ENCODE measurements around the gene GHR.

Gene GHR

DNA sequence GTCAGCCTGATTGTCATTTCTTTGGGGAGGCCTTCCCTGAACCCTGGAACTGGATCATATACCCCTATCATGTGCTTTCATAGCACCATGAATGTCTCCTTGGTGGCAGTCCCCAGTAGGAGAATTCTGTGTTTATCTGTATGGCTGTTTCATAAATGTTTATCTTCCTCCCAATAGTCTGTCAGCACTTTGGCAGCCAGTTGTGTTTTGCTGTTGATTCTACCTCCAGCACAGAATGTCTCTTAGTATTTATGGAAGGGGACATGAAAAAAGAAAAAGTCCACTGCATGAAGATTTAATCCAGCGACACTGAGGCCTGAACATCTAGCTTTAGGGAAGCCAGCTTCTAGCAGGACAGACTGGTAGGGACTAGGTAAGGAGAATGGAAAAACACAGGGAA is 38.3 kb downstream of the GHR start:
- FAIRE-seq: no peak
- DNase-seq (ENCODE audit: low spot score): no peak

DNA sequence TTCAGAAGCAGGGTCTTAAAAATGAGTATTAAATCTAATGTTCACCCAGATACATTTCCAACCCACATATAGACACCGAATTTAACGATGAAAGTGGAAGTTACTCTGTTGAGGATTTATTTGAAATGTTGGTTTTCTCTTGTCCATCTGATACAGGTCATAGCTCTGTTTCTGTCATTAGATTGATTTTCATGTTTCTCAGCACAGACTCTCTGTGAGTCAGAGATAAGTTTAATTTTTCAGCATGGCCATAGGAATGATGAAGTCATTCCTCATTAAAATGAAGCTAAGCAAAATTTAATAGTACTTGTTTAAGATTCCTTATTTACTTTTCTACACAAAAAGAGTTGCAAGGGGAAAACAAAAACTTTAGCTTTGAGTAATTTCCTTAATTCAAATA is 38.8 kb downstream of the GHR start:
- no peak for DNase-seq (ENCODE audit: low spot score)
- no peak for FAIRE-seq

DNA sequence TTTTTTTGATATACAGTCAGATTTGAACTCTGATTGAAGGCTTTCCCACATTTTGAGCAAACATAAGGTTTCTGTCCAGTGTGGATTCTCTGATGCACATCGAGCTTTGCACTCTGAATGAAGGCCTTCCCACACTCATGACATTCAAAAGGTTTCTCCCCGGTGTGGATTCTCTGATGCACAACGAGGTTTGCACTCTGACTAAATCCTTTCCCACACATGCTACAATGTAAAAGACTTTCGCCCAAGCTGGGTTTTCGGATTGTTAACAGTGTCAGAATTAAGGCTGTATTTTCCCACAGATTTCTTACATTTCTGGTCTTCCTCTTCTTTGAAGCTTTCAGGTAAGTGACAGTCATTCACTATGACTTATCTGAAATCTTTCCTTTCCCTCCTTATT is 44.3 kb downstream of the GHR start:
- FAIRE-seq (no peak), DNase-seq (ENCODE audit: low spot score) (no peak)

DNA sequence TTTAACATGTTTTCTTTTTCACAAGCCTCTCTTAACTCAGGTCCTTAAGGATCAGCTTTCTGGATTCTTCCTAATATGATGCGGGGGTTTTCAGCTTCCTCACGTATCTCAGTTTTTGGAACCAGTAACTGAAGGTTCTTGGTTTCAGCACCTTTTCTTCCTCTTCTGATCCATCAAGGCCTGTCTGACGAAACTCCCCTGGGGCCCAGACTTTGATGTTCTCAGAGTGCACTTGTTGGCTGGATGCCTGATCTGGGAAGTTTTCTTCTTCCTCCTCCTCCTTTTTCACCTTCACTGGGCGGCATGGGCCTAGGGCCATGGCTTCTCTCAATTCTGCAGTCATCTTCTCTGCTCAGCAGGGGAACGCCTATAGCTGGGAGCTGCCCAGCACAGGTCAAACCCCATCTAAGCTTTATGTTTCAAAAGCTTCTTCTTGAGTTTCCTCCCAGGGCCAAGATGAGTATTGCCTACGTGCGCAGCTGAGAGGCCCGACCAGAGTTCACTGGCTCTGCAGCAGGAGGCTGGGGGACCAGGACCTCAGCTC is 44.8 kb downstream of the GHR start:
- FAIRE-seq: no peak
- no peak for DNase-seq (ENCODE audit: low spot score)

DNA sequence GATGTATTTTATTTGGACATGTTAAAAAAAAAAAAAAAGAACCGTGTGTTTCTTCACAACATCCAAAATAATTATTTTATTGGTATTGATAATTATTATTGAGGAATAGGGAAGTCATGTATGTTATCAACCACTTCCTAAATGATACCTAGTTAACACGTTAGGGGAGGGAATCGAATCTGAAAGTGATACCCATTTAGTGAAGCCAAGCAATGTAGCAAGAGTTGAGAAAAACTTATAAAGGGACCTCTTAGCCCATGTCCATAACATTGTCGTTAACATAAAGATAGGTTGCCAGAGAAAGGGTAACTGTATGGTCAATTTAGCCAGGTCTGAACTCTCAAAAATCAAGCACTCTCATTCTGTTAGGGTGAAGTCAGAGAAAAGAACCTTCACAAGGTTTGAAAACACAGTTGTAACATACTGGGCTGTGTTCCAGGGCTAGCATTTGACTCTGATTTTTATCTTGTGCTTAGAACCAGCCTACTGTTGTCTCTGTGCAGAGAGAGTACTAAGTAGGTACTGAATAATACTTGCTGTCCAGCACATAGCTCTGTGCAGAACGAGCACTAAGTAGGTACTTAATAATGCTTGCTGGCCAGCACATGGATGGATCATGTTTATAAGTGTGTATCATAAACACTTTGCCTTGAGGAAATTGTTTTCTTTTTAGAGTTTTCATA is 60.4 kb downstream of the GHR start:
- no peak for FAIRE-seq

DNA sequence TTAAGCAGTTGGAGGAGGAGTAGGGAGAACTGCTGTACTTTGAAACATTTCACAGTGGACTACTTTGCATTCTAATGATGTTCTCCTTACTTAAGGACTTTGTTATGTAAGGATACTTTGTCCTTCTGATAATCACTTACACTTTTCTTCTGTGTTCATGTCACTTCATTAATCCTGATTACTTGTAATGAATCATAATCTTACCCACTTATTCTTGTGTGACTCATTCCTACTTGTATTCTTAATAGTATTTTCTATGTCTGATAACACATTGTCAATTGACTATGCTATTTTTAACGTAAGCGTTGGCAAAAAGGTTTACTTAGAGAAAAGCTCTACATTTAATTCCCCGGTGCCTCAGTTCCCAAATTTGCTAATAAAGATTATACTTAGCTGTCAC is 63.8 kb downstream of the GHR start:
- FAIRE-seq (no peak), DNase-seq (ENCODE audit: low spot score) (no peak)

More for the DNA sequence above, 60.4 kb downstream of the GHR start:
- DNase-seq (ENCODE audit: low spot score): no peak

DNA sequence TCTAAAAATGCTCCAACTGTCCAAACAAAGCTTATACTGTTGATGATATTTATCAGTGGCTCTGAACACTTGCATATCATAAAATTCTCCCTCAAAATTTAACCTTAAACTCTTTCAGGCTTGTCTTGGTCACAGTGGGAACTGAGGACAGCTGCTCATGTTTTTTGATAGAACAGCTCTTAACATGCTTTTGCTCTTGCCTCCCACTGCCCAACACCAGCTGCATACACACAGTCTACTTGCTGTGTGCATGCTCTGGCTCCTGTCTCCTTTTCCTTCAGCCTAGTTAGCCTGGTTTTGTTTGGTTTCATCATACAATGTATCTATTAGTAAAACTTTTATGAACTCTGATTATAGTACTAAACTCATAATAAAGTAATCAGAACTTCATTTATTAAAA is 64.6 kb downstream of the GHR start:
- DNase-seq (ENCODE audit: low spot score): no peak
- no peak for FAIRE-seq

DNA sequence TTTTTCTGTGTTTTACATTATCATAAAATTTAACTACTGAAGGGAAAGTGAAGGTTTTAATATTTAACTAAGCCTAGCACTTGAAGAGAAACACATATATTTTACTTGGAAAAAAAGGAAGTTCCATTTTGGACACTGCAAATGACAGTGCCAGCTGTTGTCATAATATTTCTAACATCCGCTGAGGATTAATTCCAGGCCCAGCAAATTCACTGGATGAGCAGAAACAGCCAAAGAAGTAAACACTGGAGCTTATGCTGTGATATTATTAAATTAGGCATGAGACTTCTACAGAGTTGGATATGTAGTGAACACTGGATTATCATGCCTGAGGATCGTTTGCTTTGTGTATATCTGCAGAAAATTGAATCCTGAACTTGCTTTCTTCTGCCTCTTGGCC is 67.6 kb downstream of the GHR start:
- FAIRE-seq: no peak

DNA sequence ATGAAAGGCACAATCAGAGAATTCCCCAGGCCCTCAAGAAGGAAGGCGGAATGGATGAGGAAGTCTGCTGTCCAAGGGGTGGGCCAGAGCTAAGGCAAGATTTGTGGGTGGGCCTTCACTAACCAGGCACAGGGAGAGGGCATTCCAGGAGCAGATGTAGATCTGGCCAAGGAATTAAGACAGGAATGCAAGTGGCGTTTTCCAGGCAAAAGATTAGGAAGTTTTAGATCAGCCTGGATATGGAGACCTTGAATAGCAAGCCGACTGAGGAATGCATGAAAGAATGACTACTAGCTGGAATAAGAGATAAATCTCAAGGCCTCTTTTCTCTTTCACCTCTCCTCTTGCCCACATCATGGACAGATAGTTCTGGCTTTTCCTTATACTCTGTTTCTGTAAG is 68.5 kb downstream of the GHR start:
- FAIRE-seq (no peak), DNase-seq (ENCODE audit: low spot score) (no peak)

More for the DNA sequence above, 67.6 kb downstream of the GHR start:
- DNase-seq (ENCODE audit: low spot score): no peak

DNA sequence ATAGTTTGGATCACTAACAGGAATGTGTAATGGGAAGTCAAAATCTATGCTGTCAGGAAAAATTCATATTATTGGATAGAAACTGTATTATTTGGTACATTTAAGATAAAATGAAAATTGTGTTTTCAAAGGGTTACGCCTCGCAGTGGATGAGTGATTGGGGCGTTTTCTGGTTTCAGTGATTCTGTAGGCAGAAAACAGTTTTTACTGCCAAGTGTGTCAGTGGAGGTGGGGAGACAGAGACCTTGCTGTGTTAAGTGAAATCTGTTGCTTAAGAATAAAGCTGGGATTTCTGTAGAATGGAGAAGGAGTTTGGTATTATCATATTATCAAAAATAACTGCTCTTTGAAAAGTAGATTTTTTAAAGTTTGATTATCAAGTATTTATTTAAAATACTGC is 69.7 kb downstream of the GHR start:
- FAIRE-seq (no peak), DNase-seq (ENCODE audit: low spot score) (no peak)

DNA sequence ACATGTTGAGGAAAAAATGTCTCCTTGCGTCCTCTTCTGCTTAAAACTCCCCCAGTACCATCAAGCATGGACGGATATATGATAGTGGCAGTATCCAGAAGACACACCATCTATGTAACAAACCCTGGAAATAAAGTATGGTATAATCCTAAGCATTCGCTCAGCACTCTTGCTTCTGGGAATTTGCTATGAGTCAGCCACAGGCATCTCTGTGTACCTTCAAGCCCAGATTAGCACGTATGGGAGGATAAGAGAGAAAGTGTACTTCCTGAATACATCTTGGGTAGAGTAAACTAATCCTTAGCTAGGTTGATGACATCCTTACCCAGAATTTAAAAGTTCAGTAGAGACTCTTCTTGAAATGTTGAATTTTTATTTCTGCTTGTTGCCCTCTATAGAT is 71.2 kb downstream of the GHR start:
- FAIRE-seq (no peak), DNase-seq (ENCODE audit: low spot score) (no peak)

DNA sequence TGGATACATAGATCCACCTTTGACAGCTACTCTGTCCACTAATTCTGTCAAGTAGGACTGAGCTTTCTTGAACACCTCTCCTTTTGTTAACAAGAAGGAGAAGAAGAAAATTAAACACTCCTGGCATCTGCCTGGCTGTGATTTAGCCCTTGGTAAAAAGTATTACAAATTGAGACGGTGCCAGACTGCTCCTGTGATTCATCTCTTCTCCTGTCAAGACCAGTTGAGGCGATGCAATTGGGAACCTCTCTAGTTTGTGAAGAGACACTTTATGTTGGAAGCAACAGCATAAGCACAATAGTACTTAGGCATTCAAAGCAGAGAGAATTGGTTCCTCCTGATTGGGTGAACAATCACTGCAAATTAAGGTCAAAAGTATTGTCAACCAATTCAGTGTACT is 72.7 kb downstream of the GHR start:
- DNase-seq (ENCODE audit: low spot score): no peak
- no peak for FAIRE-seq

DNA sequence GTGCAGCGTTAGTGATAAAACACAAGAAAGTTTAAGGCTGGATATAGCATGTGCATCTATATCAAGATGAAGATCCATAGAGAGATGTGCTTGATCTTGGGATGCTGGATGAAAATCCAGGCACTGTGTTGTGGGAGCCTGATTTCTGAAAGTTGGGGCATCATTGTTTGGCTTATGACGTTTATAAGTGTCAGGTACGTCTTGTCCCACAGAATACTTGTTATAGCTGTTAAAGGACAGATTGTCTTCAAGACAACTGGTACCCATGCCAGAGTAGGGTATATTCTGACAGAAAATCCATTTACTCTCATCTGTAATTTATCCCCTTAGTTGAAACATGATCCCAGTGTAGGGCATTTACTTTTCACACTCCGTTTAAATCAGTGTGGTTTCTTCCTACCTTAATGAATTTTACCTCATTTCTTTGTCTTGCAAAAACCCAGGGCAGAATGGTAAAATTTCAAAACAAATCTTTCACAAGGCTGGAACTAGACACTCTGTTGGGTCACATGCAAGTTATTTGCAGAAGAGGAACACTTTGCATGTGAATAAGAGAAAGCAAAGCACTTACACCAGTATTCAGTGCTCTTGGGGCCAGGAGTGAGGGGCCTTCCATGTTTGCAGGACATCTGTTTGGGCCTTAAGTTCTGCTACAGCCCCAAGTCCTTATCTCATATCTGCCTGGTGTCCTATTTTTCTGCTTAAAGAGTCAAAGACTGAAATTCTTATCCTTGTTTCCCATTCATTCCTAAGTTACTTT is 73.3 kb downstream of the GHR start:
- DNase-seq (ENCODE audit: low spot score): no peak
- no peak for FAIRE-seq

DNA sequence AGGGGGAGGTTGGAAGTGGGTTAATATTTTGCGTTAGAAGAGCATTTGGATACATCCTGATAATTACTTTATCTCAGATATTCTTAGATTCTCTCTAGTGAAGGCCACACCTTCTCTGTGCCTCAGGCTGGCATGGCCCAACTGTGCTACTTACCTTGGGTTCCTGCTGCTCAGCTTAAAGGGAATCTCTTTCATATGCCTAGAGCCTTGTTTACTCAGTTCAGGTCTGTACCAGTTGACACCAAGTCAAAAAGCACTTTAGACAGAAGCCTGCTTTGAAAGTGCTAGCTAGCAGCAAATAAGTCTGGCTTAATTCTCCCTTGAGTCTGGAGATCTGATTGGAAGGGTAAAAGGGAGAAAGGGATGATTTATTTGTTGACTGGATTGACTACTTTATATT is 74.8 kb downstream of the GHR start:
- no peak for DNase-seq (ENCODE audit: low spot score)
- no peak for FAIRE-seq

DNA sequence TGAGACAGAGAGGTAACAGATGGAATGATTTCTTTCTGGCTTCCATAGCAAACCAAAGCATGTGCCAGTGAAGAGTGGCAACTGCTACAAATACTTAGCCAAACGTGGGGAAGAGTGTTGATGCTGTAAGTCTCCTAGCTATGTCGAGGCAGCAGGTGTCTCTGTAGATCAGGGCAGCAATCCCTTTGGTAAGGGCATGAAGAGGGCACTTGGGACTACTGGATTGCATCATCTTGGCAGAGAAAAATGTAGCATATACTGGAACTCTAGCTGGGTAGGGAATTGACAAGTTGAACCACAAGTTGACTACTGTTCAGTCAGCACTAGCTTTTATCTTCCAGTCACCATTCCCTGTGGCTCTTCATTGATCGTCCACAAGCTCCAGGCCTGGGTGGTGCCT is 75.8 kb downstream of the GHR start:
- FAIRE-seq (no peak), DNase-seq (ENCODE audit: low spot score) (no peak)

DNA sequence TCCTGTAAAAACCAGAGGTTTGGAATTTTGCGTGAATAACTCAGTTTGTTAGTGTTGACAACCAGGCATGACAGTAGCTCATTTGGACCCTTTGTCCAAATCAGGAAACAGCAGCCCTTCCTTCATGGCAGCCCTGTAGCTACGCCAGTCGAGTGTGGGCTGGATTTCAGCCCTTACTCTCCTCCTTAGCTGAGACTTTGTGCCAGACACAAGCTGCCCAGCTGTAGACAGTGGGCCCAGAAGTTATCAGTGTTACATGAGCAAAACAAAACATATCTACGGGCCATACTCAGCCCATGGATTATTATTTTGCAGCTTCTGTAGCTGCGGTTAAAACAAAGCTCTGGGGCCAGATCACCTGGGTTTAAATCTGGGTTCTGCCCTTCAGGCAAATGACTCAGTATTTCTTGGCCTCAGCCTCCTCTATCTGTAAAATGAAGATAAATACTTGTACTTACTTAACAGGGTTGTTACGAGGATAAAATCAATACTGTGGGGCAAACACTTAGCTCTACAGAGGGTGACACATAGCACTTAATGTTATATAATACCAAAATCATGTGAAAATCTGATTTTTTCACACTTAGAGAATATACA is 76.9 kb downstream of the GHR start:
- FAIRE-seq (no peak), DNase-seq (ENCODE audit: low spot score) (no peak)

DNA sequence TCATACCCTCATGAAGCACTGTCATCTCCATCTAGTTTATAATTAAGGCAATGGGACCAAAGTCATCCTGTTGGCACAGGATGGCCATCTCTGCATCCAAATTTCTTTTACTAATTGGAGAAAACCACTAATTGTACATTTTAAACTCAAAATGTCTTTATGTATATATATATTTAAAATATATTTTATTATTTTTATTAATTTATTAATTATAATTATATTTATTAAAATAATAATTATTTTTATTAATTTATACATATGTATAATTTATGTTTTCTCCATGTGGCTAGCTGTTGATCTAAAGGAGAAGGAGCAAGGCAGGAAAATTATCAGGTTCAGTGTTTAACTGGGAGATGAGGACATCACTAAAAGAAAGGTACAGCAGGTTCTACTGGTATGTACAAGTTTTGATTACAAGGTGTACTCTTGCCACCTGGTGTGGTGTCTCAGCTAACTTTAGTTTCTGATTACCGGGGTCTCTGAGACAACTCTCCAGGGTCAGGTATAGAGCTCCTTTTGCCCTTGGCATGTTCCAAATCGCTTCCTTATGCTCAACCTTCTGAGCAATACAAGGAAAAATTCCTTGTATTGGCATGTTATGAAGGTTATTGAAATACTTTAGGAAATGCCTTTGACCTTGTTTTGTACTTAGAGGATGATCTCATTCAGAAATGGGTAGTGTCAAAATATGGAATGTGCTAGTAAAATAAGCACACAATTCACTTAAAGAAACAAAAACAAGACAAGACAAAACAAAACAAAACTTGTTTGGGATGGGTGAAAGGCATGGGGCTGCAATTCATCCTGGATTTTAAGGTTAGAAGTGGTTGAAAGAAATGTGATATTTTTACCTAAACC is 79.6 kb downstream of the GHR start:
- DNase-seq (ENCODE audit: low spot score) (no peak), FAIRE-seq (no peak)

DNA sequence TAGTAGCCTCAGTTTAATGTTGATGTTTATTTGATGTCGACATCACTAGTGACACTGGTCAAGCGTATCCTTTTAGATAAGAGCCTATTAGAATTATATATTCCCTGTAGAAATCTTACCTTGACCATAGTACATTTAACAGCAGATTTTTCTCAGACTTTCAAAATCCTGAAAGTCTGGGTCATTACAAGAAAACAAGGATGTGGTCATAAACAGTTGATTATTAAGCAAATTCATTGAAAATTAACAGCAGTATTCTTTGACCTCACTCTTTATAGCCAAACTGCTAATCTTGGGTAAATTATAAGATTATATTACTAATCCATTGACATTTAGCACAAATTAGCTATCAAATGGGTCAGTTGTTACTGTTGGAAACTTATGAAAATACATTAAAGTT is 83.4 kb downstream of the GHR start:
- no peak for FAIRE-seq
- no peak for DNase-seq (ENCODE audit: low spot score)

DNA sequence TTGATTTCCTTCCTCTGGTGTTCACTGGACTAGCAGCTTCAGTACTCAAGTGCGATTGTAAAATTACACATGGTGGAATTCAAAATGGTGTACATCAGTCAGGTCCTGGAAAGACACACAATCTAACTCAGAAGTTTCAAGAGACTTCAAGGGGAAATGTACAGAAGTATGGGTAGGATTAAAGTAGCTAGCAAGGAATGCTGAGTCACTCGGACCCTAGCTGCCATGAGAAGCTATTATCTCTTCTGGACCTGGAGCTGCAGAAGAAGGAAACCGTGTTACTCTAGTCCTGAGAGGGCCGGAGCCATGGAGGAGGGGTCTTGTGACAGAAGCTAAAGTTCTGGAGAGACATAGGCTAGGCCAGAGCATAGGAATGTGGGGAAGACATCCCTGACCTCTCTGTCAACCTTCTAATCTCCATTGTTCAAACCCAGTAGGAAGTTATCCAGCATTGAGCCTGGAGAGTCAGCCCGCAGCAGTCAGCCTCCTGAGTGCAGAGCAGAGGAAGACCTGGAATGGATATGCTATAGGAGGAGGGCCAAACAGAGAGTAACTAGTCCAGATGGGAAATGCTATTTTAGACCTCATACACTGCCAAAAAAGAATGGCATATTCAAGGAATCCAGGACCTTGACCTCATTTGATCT is 84.3 kb downstream of the GHR start:
- FAIRE-seq (no peak), DNase-seq (ENCODE audit: low spot score) (no peak)

DNA sequence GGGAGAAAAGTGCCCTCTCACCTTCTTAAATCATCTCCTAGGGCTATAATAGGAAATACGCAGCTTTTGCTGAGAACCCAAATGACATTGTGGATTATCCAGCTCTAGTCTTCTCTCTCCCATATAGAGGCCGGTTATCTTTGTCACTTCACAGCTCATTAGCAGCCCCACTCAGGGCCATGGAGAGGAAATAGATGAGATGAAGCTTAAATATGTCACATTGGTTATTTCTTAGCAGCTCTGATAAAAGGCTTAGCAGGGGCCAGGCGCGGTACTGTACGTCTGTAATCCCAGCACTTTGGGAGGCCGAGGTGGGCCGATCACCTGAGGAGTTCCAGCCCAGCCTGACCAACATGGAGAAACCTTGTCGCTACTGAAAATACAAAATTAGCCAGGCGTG is 90.0 kb downstream of the GHR start:
- DNase-seq (ENCODE audit: low spot score): no peak
- FAIRE-seq: no peak

DNA sequence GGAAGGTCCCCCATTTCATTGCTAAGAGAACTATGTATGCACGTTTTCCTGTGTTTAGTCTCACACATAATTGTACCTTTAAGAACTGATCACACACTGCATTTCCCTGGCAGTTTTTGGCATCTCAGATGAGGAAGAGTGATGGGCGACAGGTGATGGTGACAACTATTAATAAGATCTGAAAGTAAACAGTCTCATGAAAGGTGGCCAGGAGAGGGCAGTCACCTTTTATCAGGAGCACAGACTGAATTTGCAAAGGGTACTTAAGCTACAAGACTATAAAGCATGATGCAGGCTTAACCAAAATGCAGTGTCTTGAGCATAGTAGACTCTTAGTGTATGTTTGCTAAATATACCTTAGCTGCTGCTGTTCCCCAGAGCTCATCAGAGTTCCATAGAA is 91.5 kb downstream of the GHR start:
- no peak for FAIRE-seq
- DNase-seq (ENCODE audit: low spot score): no peak
